ENCODE data around the gene DPP10. TPM values are rescaled to one million over a fixed set of nuclear protein-coding genes. Genes with fewer than 3 reads are reported as not detected.

The DPP10 gene
- total and polyA plus RNA-seq, 7 donors = 0.60 to 4.4 (median 3.5) TPM

GRCh38 chr2:114579542-114579941 is 137.1 kb downstream of the DPP10 start:
- no peak overlapping the region for H3K27ac ChIP-seq
- intact Hi-C loops (cut with DNase I) = no loop called here
- H3K27me3 ChIP-seq = no peaks in the 10 kb centered on the region
- no peak overlapping the region for H3K4me3 ChIP-seq
- peaks cover 0 to 10% (median 8%) of the 10 kb centered on the region in 4 donors for H3K4me1 ChIP-seq
- 3 to 10% methylated on average over 3 of the region's 3 CpGs for WGBS, 2 donors
- no peaks in the 10 kb centered on the region for H3K9me3 ChIP-seq
- H3K36me3 ChIP-seq = no peaks in the 10 kb centered on the region
- DNase-seq = no peak
- TF ChIP-seq EP300 (IDR thresholded peaks at IDR 0.05) (no peak), POLR2AphosphoS5 (IDR thresholded peaks at IDR 0.05) (no peak), CTCF (IDR thresholded peaks at IDR 0.05) (no peak), POLR2A (IDR thresholded peaks at IDR 0.05) (no peak)

GRCh38 chr2:114580691-114581090 is 138.2 kb downstream of the DPP10 start:
- WGBS, 2 donors = 77 to 86% methylated on average over 6 of the region's 6 CpGs

GRCh38 chr2:114598329-114598728 is 155.9 kb downstream of the DPP10 start:
- no peaks in the 10 kb centered on the region for H3K9me3 ChIP-seq
- no peak overlapping the region for H3K27ac ChIP-seq
- no peak for DNase-seq
- intact Hi-C loops (cut with DNase I) = no loop called here
- TF ChIP-seq POLR2AphosphoS5 (IDR thresholded peaks at IDR 0.05) (no peak), POLR2A (IDR thresholded peaks at IDR 0.05) (no peak)
- no peak overlapping the region for H3K4me3 ChIP-seq
- H3K27me3 ChIP-seq = no peaks in the 10 kb centered on the region
- no peaks in the 10 kb centered on the region for H3K36me3 ChIP-seq
- 53 to 79% methylated on average over 1 of the region's 1 CpG for WGBS, 2 donors
- H3K4me1 ChIP-seq = no peaks in the 10 kb centered on the region

More at GRCh38 chr2:114580691-114581090, 138.2 kb downstream of the DPP10 start:
- Histone ChIP-seq H3K36me3 (no peaks in the 10 kb centered on the region), H3K4me1 (peaks cover 0 to 10% (median 8%) of the 10 kb centered on the region in 4 donors), H3K27me3 (no peaks in the 10 kb centered on the region), H3K27ac (no peak overlapping the region), H3K9me3 (no peaks in the 10 kb centered on the region), H3K4me3 (no peak overlapping the region)
- DNase-seq = no peak
- intact Hi-C loops (cut with DNase I) = no loop called here
- TF ChIP-seq EP300 (IDR thresholded peaks at IDR 0.05) = no peak
- no peak for TF ChIP-seq POLR2A (IDR thresholded peaks at IDR 0.05)
- TF ChIP-seq CTCF (IDR thresholded peaks at IDR 0.05) = no peak
- no peak for TF ChIP-seq POLR2AphosphoS5 (IDR thresholded peaks at IDR 0.05)

- intact Hi-C loops (cut with DNase I) = no loop called here
- Histone ChIP-seq H3K4me1 (no peaks in the 10 kb centered on the region), H3K27ac (no peak overlapping the region), H3K27me3 (no peaks in the 10 kb centered on the region), H3K36me3 (no peaks in the 10 kb centered on the region), H3K9me3 (no peaks in the 10 kb centered on the region), H3K4me3 (no peak overlapping the region)
- WGBS, 2 donors = 68 to 71% methylated on average over 4 of the region's 4 CpGs
- no peak for TF ChIP-seq CTCF (IDR thresholded peaks at IDR 0.05)
- no peak for TF ChIP-seq POLR2A (IDR thresholded peaks at IDR 0.05)
- TF ChIP-seq POLR2AphosphoS5 (IDR thresholded peaks at IDR 0.05) = no peak
- TF ChIP-seq EP300 (IDR thresholded peaks at IDR 0.05) = no peak
- no peak for DNase-seq
Measured at GRCh38 chr2:114609203-114609602, 166.8 kb downstream of the DPP10 start.

GRCh38 chr2:114609801-114610200 is 167.4 kb downstream of the DPP10 start:
- Histone ChIP-seq H3K27me3 (no peaks in the 10 kb centered on the region), H3K9me3 (no peaks in the 10 kb centered on the region), H3K4me3 (no peak overlapping the region), H3K4me1 (no peaks in the 10 kb centered on the region), H3K27ac (no peak overlapping the region), H3K36me3 (no peaks in the 10 kb centered on the region)
- TF ChIP-seq POLR2A (IDR thresholded peaks at IDR 0.05) (no peak), EP300 (IDR thresholded peaks at IDR 0.05) (no peak), CTCF (IDR thresholded peaks at IDR 0.05) (no peak), POLR2AphosphoS5 (IDR thresholded peaks at IDR 0.05) (no peak)
- intact Hi-C loops (cut with DNase I) = no loop called here
- DNase-seq = no peak
- WGBS, 2 donors = 46 to 75% methylated on average over 8 of the region's 8 CpGs

Data from sigmoid colon (tissue), 7 donors.